OCI-LY1 (cell line): ENCODE measurements around the gene BLOC1S5.

ENCODE experiments used
- H2AFZ ChIP-seq: fragments of 200-600 bp; sonication (generic), shearing (Covaris generic); 2 replicates; pipeline ENCODE4 v1.6.0; 2014; ENCODE audit warnings: antibody characterized with exemption, mild to moderate bottlenecking, low read length
- H3F3A ChIP-seq: fragments of 200-600 bp; sonication (generic), shearing (Covaris generic); 2 replicates; pipeline ENCODE4 v1.6.0; 2014; ENCODE audit warnings: mild to moderate bottlenecking, antibody characterized with exemption, low read length, moderate library complexity; ENCODE audit not compliant: insufficient read depth
- H3K27ac ChIP-seq: fragments of 200-600 bp; sonication (generic); 2 replicates; pipeline ENCODE4 v1.5.1; 2014; ENCODE audit warnings: low read length, mixed run types, mild to moderate bottlenecking, low read depth; ENCODE audit not compliant: poor library complexity, severe bottlenecking
- H3K27me3 ChIP-seq: fragments of 200-600 bp; sonication (generic); 2 replicates; pipeline ENCODE4 v1.6.0; 2014; ENCODE audit warnings: antibody characterized with exemption, mild to moderate bottlenecking, low read length, moderate library complexity; ENCODE audit not compliant: insufficient read depth
- H3K36me3 ChIP-seq: fragments of 200-600 bp; sonication (generic); 2 replicates; pipeline ENCODE4 v1.6.1; 2014; ENCODE audit warnings: mild to moderate bottlenecking, antibody characterized with exemption, low read length, moderate library complexity, mixed read lengths; ENCODE audit not compliant: insufficient read depth
- H3K4me1 ChIP-seq: fragments of 200-600 bp; sonication (generic); 2 replicates; pipeline ENCODE4 v1.5.1; 2014; ENCODE audit warnings: mild to moderate bottlenecking, low read length, moderate library complexity; ENCODE audit not compliant: insufficient read depth, severe bottlenecking
- H3K4me2 ChIP-seq: fragments of 200-600 bp; sonication (generic), shearing (Covaris generic); 2 replicates; pipeline ENCODE4 v1.6.1; 2014; ENCODE audit warnings: low read length
- H3K4me3 ChIP-seq: fragments of 200-600 bp; sonication (generic); 2 replicates; pipeline ENCODE4 v1.5.1; 2014; ENCODE audit warnings: low read length, low read depth, mild to moderate bottlenecking, mixed read lengths; ENCODE audit not compliant: poor library complexity, severe bottlenecking
- H3K79me2 ChIP-seq: fragments of 200-600 bp; shearing (Covaris generic); 2 replicates; pipeline ENCODE4 v1.6.1; 2016; ENCODE audit warnings: mixed run types, low read length, mixed read lengths; ENCODE audit not compliant: insufficient read depth
- H3K9ac ChIP-seq: fragments of 200-600 bp; sonication (generic), shearing (Covaris generic); 2 replicates; pipeline ENCODE4 v1.6.1; 2014; ENCODE audit warnings: mild to moderate bottlenecking, low read length, mixed read lengths
- H3K9me2 ChIP-seq: fragments of 200-600 bp; sonication (generic), shearing (Covaris generic); 2 replicates; pipeline ENCODE4 v1.6.1; 2014; ENCODE audit warnings: low read depth, mild to moderate bottlenecking, low read length, mixed read lengths
- H3K9me3 ChIP-seq: fragments of 200-600 bp; shearing (Covaris generic); 2 replicates; pipeline ENCODE4 v1.6.1; 2014; ENCODE audit warnings: low read length, mixed read lengths
- H4K20me1 ChIP-seq: fragments of 200-600 bp; sonication (generic), shearing (Covaris generic); 2 replicates; pipeline ENCODE4 v1.6.0; 2016; ENCODE audit warnings: mild to moderate bottlenecking, low read length; ENCODE audit not compliant: insufficient read depth
- CTCF ChIP-seq: fragments of 200-600 bp; sonication (generic), shearing (Covaris generic); IDR thresholded peaks from 2 replicates; pipeline ENCODE4 v1.5.1; 2017; ENCODE audit warnings: mild to moderate bottlenecking, antibody characterized with exemption, low read length, moderate library complexity, mixed read lengths
- EZH2 ChIP-seq: fragments of 200-600 bp; sonication (generic), shearing (Covaris generic); IDR thresholded peaks from 2 replicates; pipeline ENCODE4 v1.8.0; 2017; ENCODE audit warnings: borderline replicate concordance, mixed run types, mild to moderate bottlenecking, antibody characterized with exemption, low read length, moderate library complexity, mixed read lengths

Gene BLOC1S5

DNA sequence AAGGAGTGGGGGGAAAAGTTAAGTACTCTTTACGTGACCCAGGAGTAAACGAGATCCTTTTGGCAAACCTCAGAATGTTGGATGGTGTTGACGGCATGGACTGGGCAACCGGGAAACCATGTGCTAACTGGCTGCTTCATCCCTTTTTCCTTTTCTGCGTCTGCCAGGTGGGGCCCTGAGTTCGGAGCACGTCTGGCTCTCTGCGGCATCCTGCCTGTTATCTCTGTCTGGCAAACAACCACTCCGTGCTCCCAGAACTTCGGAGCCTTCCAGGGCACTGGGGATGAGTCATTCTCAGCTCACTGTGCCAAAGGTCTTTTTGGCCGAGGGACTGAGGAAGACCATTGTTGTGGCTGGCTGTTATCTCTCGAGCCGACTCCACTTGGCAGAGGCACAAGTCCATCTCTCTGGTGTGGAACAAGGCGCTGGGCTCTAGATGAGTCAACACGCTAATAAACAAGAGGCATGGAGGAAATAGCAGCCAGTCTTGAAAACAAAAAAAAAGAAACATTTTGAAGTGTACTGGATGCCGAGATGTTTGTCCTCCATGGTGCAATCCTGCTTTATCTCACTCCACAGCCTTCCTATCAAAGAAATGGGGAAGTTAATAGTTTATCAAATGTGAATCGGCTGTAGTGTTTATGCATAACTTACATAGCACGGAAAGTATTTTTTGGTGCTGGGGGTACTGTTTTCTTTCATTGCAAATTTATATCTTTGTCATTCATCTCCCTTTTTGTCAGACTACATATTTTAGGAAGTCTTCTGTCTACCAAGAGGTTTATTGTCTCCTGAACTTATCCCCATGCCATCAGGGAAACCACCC is 89.0 kb downstream of the BLOC1S5 start:
- H3K4me2 ChIP-seq, result no peak overlapping the region

GRCh38 chr6:7974565-7974937 is 89.6 kb downstream of the BLOC1S5 start:
- H3K27me3 ChIP-seq, result no peaks in the 10 kb centered on the region
- H3K79me2 ChIP-seq, result no peaks in the 10 kb centered on the region
- no peaks in the 10 kb centered on the region for H3K9me2 ChIP-seq
- H3K4me1 ChIP-seq, result peaks cover 10% of the 10 kb centered on the region
- H3K36me3 ChIP-seq, result no peaks in the 10 kb centered on the region
- no peak overlapping the region for H3K27ac ChIP-seq
- no peaks in the 10 kb centered on the region for H3K9me3 ChIP-seq
- H2AFZ ChIP-seq, result no peak overlapping the region
- no peak overlapping the region for H3K9ac ChIP-seq
- H3F3A ChIP-seq, result no peaks in the 10 kb centered on the region
- no peaks in the 10 kb centered on the region for H4K20me1 ChIP-seq
- no peak overlapping the region for H3K4me2 ChIP-seq
- no peak for TF ChIP-seq CTCF
- TF ChIP-seq EZH2, result no peak
- no peak overlapping the region for H3K4me3 ChIP-seq

More for the DNA sequence above, 89.0 kb downstream of the BLOC1S5 start:
- Histone ChIP-seq H3F3A (no peaks in the 10 kb centered on the region), H4K20me1 (no peaks in the 10 kb centered on the region), H3K4me1 (peaks cover 10% of the 10 kb centered on the region), H3K9me3 (no peaks in the 10 kb centered on the region), H3K36me3 (no peaks in the 10 kb centered on the region), H3K27ac (no peak overlapping the region), H2AFZ (no peak overlapping the region), H3K9me2 (no peaks in the 10 kb centered on the region), H3K79me2 (no peaks in the 10 kb centered on the region), H3K4me3 (no peak overlapping the region), H3K27me3 (no peaks in the 10 kb centered on the region), H3K9ac (no peak overlapping the region)
- TF ChIP-seq CTCF, result no peak
- TF ChIP-seq EZH2, result no peak

- no peaks in the 10 kb centered on the region for H3K9me2 ChIP-seq
- peaks cover 3% of the 10 kb centered on the region for H3K4me1 ChIP-seq
- no peak overlapping the region for H2AFZ ChIP-seq
- no peaks in the 10 kb centered on the region for H3K27me3 ChIP-seq
- H3K9me3 ChIP-seq, result no peaks in the 10 kb centered on the region
- H3K79me2 ChIP-seq, result no peaks in the 10 kb centered on the region
- no peak overlapping the region for H3K27ac ChIP-seq
- no peaks in the 10 kb centered on the region for H4K20me1 ChIP-seq
- no peaks in the 10 kb centered on the region for H3K36me3 ChIP-seq
- no peak overlapping the region for H3K9ac ChIP-seq
- H3K4me3 ChIP-seq, result no peak overlapping the region
- H3F3A ChIP-seq, result no peaks in the 10 kb centered on the region
- no peak for TF ChIP-seq CTCF
- no peak overlapping the region for H3K4me2 ChIP-seq
Measured at GRCh38 chr6:7973584-7973983, 90.6 kb downstream of the BLOC1S5 start.
